NCI-H2171 treated with DMSO at 0.1 percent for 48 hours (cell line): ENCODE results near the gene KIR2DL4.
"Not testable (repeated sequence)": the region's sequence is repeated elsewhere in the genome, so short reads cannot be mapped to it uniquely, and the experiment has no call there.

Experiments used
- DNase-seq: peaks from one replicate; lab custom pipeline; 2025; lab: John Stamatoyannopoulos, UW

Gene KIR2DL4

GRCh38 chr19:54803410-54803809 is at the start of gene KIR2DL4:
Gene KIR2DL4, plus strand, starts transcription at chr19:54803610. Its CDS starts 42 bp downstream, at chr19:54803652.
- DNase-seq: no peak

- DNase-seq: not testable (repeated sequence)
Measured at GRCh38 chr19:54756204-54757110, 47.0 kb upstream of the KIR2DL4 start.

- not testable (repeated sequence) for DNase-seq
Measured at GRCh38 chr19:54758577-54758976, 44.8 kb upstream of the KIR2DL4 start.

GRCh38 chr19:54764219-54764618 is 39.2 kb upstream of the KIR2DL4 start:
- DNase-seq: not testable (repeated sequence)

GRCh38 chr19:54766464-54766863 is 36.9 kb upstream of the KIR2DL4 start:
- DNase-seq: not testable (repeated sequence)

GRCh38 chr19:54769646-54770045 is 33.8 kb upstream of the KIR2DL4 start, which contains the start of gene KIR2DL1:
Gene KIR2DL1, plus strand, starts transcription at chr19:54769793. Its CDS starts 58 bp downstream, at chr19:54769851.
- not testable (repeated sequence) for DNase-seq

GRCh38 chr19:54770511-54770910 is 32.9 kb upstream of the KIR2DL4 start:
- DNase-seq: not testable (repeated sequence)

GRCh38 chr19:54771018-54771960 is 32.1 kb upstream of the KIR2DL4 start:
- DNase-seq: not testable (repeated sequence)

GRCh38 chr19:54772666-54773065 is 30.7 kb upstream of the KIR2DL4 start:
- not testable (repeated sequence) for DNase-seq

GRCh38 chr19:54775095-54775815 is 28.2 kb upstream of the KIR2DL4 start:
- DNase-seq: not testable (repeated sequence)

GRCh38 chr19:54775830-54776229 is 27.6 kb upstream of the KIR2DL4 start:
- not testable (repeated sequence) for DNase-seq

- DNase-seq: not testable (repeated sequence)
Measured at GRCh38 chr19:54777851-54778250, 25.6 kb upstream of the KIR2DL4 start.

GRCh38 chr19:54778896-54779295 is 24.5 kb upstream of the KIR2DL4 start:
- DNase-seq: not testable (repeated sequence)

GRCh38 chr19:54782916-54783315 is 20.5 kb upstream of the KIR2DL4 start:
- DNase-seq: not testable (repeated sequence)

- DNase-seq: not testable (repeated sequence)
Measured at GRCh38 chr19:54786091-54786723, 17.2 kb upstream of the KIR2DL4 start.

GRCh38 chr19:54788154-54788553 is 15.3 kb upstream of the KIR2DL4 start:
- DNase-seq: not testable (repeated sequence)

- DNase-seq: no peak
Measured at GRCh38 chr19:54790711-54791110, 12.7 kb upstream of the KIR2DL4 start.

- DNase-seq: no peak
Measured at GRCh38 chr19:54791476-54791875, 11.9 kb upstream of the KIR2DL4 start.

GRCh38 chr19:54792814-54793213 is 10.6 kb upstream of the KIR2DL4 start:
- no peak for DNase-seq

- DNase-seq: no peak
Measured at GRCh38 chr19:54795758-54796157, 7.7 kb upstream of the KIR2DL4 start.

- DNase-seq: no peak
Measured at GRCh38 chr19:54804101-54804500, 691 bp downstream of the KIR2DL4 start.
